22Rv1 (cell line): ENCODE measurements around the gene TTLL9.

ENCODE experiments used
- H3K27ac ChIP-seq: fragments of 450-650 bp; 2 replicates; pipeline ENCODE4 v1.5.1; 2017
- ZFX ChIP-seq: fragments of 450-650 bp; IDR thresholded peaks from 2 replicates; pipeline ENCODE4 v1.6.1; 2017; ENCODE audit warnings: antibody characterized with exemption, borderline replicate concordance
- TF ChIP-seq, protein P1 (sequence below): fragments of 450-650 bp; IDR thresholded peaks from 2 replicates; pipeline ENCODE4 v1.5.1; 2017; ENCODE audit warnings: mild to moderate bottlenecking

TTLL9 gene

DNA sequence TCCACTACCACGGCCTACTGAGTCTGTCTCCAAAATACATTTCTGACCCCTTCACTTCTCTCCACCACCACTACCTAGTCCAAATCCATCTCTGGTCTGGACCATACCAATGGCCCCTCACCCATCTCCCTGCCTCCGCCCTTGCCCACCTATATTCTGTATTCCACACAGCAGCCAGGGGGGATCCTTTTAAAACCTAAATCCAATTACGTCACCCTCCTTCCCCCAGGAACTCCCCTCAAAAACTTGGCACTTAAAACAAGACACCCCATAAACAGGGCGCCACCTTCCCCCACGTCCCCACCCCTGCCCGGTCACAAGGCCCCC, 80.7 kb downstream of the TTLL9 start:
- H3K27ac ChIP-seq = peak overlapping the region; percentile 50
- TF ChIP-seq, protein P1, sequence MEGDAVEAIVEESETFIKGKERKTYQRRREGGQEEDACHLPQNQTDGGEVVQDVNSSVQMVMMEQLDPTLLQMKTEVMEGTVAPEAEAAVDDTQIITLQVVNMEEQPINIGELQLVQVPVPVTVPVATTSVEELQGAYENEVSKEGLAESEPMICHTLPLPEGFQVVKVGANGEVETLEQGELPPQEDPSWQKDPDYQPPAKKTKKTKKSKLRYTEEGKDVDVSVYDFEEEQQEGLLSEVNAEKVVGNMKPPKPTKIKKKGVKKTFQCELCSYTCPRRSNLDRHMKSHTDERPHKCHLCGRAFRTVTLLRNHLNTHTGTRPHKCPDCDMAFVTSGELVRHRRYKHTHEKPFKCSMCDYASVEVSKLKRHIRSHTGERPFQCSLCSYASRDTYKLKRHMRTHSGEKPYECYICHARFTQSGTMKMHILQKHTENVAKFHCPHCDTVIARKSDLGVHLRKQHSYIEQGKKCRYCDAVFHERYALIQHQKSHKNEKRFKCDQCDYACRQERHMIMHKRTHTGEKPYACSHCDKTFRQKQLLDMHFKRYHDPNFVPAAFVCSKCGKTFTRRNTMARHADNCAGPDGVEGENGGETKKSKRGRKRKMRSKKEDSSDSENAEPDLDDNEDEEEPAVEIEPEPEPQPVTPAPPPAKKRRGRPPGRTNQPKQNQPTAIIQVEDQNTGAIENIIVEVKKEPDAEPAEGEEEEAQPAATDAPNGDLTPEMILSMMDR = no peak

DNA sequence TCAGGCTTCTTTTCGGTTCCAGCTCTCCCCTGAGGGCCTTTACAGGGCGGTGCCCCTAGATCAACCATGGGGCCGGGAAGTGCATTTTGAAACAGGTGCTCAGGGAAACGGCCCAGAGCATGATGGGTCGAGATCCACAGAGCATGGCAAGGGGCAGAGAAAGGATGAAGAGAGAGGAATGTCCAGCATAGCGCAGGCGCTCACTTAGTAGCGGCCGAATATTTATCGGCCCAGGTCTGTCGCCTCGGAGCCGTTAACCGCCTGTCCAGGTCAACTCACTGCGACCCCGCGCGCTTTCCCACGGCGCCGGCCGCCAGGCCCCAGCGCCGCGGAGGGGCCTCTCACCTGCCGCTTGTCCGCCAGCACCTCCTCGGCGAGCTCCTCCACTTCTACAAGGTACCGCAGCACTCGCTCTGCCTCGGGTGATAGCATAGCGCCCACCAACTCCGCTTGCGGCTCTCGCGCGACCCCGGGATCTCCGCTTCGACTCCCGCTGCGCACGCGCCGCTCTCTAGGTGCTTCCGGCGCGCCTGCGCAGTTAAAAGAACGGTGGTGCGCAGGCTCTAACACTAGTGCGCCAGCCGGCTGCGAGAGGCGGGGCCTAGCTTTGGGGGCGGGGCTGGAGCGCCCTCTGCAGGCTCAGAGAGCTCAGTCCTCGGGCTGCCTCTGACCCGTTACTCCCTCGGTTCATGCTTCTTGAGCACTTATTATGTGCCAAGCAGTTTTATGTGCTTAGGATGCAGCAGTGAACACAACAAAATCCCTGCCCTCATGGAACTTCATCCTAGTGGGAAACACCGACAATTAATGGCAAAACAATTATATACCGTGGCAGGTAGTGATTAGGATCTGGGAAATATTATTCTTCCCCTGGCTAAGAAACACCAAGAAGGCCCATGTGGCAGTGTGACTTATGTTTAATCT, 81.4 kb downstream of the TTLL9 start, which contains the start of gene PDRG1:
PDRG1 (minus strand) TSS at position 517 of the 924 bp plus-strand sequence; CDS start at position 432, 85 bp downstream.
- TF ChIP-seq, protein P1 = peak; percentile 98
- no peak for TF ChIP-seq ZFX
- H3K27ac ChIP-seq = peak within 1 kb of the TSS; percentile 50

DNA sequence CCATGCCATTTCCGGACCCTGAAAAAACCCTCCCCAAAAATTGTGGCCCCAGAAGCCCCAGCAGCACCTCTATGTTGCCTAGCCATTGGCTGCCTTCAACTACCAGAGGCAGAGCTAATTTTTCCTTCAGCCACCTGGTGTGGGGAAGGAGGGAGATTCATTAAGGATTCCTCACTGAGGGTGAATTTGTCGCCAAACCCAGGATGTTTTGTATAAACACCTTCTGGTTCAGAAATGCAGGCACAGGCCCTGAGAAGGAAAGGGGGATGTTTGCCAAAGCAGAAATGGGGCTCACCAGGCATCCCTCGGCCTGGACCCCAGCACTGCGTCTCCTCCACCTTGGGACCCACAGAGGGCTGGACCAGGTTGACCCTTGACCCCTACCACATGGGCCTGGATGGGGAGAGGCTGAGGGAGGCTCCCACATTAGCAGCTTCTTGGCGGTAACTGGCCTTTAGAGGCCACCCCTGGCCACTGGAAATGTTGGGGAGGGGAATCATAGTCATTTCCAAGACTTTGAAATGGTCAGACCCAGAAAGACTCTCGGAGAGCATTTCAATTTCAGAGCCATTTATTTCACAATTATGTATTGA, 83.2 kb downstream of the TTLL9 start:
- no peak for TF ChIP-seq ZFX
- TF ChIP-seq, protein P1 = no peak
- H3K27ac ChIP-seq = no peak overlapping the region

DNA sequence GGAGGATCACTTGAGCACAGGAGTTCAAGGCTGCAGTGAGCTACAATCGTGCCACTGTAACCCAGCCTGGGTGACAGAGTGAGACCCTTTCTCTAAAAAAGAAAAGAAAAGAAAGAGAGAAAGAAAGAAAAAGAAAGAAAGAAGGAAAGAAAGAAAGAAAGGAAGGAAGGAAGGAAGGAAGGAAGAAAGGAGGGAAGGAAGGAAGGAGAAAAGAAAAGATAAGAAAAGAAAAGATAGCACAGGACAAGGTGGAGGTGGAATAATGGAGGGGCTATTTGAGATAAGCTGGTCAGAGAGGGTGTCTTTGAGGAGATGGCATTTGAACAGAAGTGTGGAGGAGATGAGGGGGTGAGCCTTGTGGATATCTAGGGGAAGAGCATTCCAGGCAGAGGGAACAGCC, 84.1 kb downstream of the TTLL9 start:
- H3K27ac ChIP-seq = no peak overlapping the region
- TF ChIP-seq, protein P1 = no peak
- no peak for TF ChIP-seq ZFX

DNA sequence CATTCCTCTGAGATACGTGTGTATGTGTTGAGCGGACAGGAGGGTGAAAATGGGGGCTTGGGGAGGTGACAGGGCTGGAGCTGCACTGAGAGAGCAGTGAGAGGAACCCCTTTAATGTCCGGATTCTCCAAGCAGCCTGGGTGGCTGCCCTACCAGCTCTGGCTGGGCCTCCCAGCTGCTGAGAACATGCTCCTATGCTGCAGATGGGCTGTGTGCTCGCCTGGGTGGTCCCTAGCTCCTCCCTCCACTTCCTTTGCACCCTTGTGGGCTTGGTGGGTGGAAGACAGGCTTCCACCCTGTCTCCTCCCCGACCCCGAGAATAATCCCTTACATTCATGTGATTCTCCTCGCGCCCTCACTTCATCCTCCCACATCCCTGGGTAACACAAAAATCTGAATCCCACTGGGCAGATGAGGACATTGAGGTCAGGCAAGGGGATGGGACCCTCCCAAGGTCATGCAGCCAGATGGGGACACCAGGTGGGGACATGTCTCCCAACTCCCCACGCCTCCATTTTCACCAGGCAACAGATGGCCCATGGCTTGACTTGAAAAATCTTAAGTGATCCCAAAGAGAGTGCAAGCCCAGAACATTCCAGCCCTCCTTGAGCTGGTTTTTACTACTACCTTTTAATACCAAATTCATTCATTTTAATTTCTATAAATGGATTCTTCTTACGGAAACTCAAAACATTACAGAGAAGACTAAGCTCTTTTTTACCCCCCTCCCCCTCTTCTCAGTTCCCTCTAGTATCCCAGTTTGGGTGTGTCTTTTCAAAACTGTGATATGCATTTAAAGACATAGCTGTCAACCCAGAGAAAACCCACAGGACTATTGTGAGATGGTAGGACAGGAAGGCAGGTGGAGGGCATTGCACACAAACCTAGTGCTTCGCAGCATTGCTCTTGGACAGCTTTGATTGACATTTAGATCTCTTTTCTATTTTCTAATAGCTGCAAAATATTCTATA, 86.4 kb downstream of the TTLL9 start:
- no peak overlapping the region for H3K27ac ChIP-seq
- TF ChIP-seq, protein P1 = no peak
- TF ChIP-seq ZFX = no peak

DNA sequence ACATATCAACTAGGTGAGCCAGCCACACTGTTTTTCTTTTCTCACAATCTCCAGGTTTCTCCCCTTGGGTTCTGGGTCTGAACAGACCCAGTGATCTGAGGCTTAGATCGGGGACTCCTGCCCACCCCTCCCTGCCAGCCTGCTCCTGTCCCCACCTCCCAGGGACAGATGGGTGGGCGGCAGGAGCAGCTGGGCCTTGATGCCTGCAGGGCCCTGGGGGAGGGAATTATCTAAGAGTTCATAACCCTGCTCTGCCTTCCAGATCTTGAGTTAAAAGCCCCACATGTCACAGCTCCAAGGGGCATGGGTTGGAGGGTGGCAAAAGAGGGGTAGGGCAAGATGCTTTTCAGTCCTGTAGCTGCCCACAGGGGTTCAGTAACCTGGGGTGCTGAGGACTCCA, 92.3 kb downstream of the TTLL9 start:
- no peak for TF ChIP-seq ZFX
- TF ChIP-seq, protein P1 = no peak
- no peak overlapping the region for H3K27ac ChIP-seq
